Suprapubic skin (tissue), 4 donors: ENCODE results near the gene SPRN. TPM values are rescaled to one million over a fixed set of nuclear protein-coding genes. Genes with fewer than 3 reads are reported as not detected.

Source experiments
- DNase-seq, 2 donors: peaks; one replicate each; pipeline ENCODE4 v3.0.0-alpha.2; 2019; ENCODE audit warnings: low spot score in 2 of 2
- H3K27ac ChIP-seq: fragments of 200-600 bp; sonication (generic); one replicate; pipeline ENCODE4 v1.5.1; 2019
- H3K27me3 ChIP-seq: fragments of 200-600 bp; sonication (generic); one replicate; pipeline ENCODE4 v1.5.1; 2019
- H3K36me3 ChIP-seq: fragments of 200-600 bp; sonication (generic); one replicate; pipeline ENCODE4 v1.5.1; 2019
- H3K4me1 ChIP-seq: fragments of 200-600 bp; sonication (generic); one replicate; pipeline ENCODE4 v1.5.1; 2019
- H3K4me3 ChIP-seq: fragments of 200-600 bp; sonication (generic); one replicate; pipeline ENCODE4 v1.5.1; 2019; ENCODE audit warnings: mild to moderate bottlenecking
- H3K9me3 ChIP-seq: fragments of 200-600 bp; sonication (generic); one replicate; pipeline ENCODE4 v1.5.1; 2019
- EP300 ChIP-seq: sonication (generic); formaldehyde crosslinking; IDR thresholded peaks from one replicate; pipeline ENCODE4 v1.6.1; 2017; ENCODE audit warnings: antibody characterized with exemption
- POLR2A ChIP-seq, 2 donors: fragments of 450-650 bp; IDR thresholded peaks; one replicate each; pipeline ENCODE4 v1.6.1; 2017; ENCODE audit warnings: antibody characterized with exemption in 2 of 2, mild to moderate bottlenecking in 2 of 2, moderate library complexity in 2 of 2
- POLR2AphosphoS5 ChIP-seq, 3 donors: sonication (generic); formaldehyde crosslinking; IDR thresholded peaks; one replicate each; pipeline ENCODE4 v1.6.1; 2017; ENCODE audit warnings: antibody characterized with exemption in 3 of 3
- WGBS: methylation state at CpG from one replicate; pipeline ENCODE4 v1.1.5; 2018; 5-methylcytosine and 5-hydroxymethylcytosine counted together
- total RNA-seq, 4 donors: library from RNA; depleted of rRNA; stranded (reverse); fragments of >200 nt; gene quantifications; one replicate each; pipeline ENCODE4 v1.1.0, GENCODE V29; 2016
- TF ChIP-seq, protein P1 (sequence below), 2 donors: fragments of 200-600 bp in 1 of 2; fragments of 450-650 bp in 1 of 2; sonication (generic) in 1 of 2; IDR thresholded peaks; one replicate each; pipeline ENCODE4 v1.5.1; 2016 to 2019; ENCODE audit warnings: antibody characterized with exemption in 2 of 2, mild to moderate bottlenecking in 1 of 2, moderate library complexity in 1 of 2

The SPRN gene
- total RNA-seq, 4 donors from 2014 or later: 0.23 to 0.56 TPM; not detected in 2

DNA sequence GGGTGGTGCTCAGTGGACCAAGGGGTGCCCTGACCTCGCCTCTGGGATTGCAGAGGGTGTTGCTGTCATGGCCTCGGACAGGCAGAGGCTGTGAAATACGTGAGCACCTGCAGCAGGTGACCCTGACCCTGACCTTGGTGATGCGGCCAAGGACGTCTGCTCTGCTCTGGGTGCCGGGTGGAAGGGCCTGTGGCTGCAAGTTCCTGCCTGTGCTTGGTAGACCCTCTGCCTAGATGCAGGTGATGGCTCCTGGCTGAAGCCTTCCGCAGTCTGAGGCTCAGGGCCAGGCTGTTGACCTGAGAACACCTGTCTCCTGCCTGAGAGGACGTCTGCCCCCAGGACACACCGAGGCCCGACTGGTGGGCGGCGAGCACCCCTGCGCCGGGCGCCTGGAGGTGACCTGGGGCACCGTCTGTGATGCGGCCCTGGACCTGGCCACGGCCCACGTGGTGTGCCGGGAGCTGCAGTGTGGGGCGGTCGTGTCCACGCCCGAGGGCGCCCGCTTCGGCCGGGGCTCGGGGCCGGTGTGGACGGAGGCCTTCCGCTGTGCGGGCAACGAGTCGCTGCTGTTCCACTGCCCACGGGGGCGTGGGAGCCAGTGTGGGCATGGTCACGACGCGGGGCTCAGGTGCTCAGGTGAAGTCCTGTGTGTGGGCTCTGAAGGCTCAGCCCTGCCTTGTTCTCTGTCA lies 33.7 kb upstream of the SPRN start:
- Histone ChIP-seq H3K9me3 (no peaks in the 10 kb centered on the region), H3K4me3 (no peak overlapping the region), H3K27me3 (no peaks in the 10 kb centered on the region), H3K27ac (no peak overlapping the region), H3K4me1 (no peaks in the 10 kb centered on the region), H3K36me3 (peaks cover 9% of the 10 kb centered on the region)
- TF ChIP-seq EP300 (no peak), POLR2AphosphoS5 (IDR thresholded peaks at IDR 0.05) (no peak), POLR2A (IDR thresholded peaks at IDR 0.05) (no peak)
- TF ChIP-seq, protein P1, sequence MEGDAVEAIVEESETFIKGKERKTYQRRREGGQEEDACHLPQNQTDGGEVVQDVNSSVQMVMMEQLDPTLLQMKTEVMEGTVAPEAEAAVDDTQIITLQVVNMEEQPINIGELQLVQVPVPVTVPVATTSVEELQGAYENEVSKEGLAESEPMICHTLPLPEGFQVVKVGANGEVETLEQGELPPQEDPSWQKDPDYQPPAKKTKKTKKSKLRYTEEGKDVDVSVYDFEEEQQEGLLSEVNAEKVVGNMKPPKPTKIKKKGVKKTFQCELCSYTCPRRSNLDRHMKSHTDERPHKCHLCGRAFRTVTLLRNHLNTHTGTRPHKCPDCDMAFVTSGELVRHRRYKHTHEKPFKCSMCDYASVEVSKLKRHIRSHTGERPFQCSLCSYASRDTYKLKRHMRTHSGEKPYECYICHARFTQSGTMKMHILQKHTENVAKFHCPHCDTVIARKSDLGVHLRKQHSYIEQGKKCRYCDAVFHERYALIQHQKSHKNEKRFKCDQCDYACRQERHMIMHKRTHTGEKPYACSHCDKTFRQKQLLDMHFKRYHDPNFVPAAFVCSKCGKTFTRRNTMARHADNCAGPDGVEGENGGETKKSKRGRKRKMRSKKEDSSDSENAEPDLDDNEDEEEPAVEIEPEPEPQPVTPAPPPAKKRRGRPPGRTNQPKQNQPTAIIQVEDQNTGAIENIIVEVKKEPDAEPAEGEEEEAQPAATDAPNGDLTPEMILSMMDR (IDR thresholded peaks at IDR 0.05): no peak
- 93% methylated on average over 3 of the region's 40 CpGs for WGBS
- peak in 1 of 2 donors; percentile 74 for DNase-seq

DNA sequence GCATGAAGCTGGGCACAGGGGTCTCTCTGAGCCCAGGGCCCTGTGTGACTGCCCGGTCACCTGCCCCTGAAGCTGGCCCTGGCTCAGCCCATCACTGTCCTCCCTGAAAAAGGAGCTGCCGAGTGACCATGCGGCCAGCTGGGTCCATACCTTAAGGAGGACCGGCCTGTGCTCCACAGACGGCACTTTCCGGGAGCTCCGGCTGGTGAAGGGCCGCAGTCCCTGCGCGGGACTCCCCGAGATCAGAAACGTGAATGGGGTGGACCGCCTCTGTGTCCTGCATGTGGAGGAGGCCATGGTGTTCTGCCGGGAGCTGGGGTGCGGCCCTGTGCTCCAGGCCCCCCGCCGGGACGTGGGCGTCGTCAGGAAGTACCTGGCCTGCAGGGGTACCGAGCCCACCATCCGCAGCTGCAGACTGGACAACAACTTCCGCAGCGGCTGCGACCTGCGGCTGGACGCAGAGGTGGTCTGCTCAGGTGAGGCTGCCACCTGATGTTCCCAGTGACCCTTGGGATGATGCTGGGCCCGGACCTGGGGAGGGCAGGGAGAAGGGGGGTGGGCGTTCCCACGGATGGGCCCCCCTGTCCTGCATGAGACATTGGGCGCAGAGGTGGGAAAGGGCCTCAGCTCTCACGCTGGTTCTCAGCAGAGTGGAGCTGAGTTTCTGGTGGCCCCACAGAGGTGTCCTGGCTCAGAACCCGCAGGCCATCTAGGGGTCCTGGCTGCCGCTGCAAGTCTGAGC lies 32.8 kb upstream of the SPRN start:
- DNase-seq: peak in 1 of 2 donors; percentile 73
- no peak overlapping the region for H3K4me3 ChIP-seq
- H3K36me3 ChIP-seq: peaks cover 9% of the 10 kb centered on the region
- 98% methylated on average over 8 of the region's 34 CpGs for WGBS
- H3K4me1 ChIP-seq: no peaks in the 10 kb centered on the region
- TF ChIP-seq, protein P1 (IDR thresholded peaks at IDR 0.05): no peak
- no peak for TF ChIP-seq POLR2AphosphoS5 (IDR thresholded peaks at IDR 0.05)
- TF ChIP-seq POLR2A (IDR thresholded peaks at IDR 0.05): no peak
- no peak for TF ChIP-seq EP300
- no peaks in the 10 kb centered on the region for H3K9me3 ChIP-seq
- no peaks in the 10 kb centered on the region for H3K27me3 ChIP-seq
- no peak overlapping the region for H3K27ac ChIP-seq

DNA sequence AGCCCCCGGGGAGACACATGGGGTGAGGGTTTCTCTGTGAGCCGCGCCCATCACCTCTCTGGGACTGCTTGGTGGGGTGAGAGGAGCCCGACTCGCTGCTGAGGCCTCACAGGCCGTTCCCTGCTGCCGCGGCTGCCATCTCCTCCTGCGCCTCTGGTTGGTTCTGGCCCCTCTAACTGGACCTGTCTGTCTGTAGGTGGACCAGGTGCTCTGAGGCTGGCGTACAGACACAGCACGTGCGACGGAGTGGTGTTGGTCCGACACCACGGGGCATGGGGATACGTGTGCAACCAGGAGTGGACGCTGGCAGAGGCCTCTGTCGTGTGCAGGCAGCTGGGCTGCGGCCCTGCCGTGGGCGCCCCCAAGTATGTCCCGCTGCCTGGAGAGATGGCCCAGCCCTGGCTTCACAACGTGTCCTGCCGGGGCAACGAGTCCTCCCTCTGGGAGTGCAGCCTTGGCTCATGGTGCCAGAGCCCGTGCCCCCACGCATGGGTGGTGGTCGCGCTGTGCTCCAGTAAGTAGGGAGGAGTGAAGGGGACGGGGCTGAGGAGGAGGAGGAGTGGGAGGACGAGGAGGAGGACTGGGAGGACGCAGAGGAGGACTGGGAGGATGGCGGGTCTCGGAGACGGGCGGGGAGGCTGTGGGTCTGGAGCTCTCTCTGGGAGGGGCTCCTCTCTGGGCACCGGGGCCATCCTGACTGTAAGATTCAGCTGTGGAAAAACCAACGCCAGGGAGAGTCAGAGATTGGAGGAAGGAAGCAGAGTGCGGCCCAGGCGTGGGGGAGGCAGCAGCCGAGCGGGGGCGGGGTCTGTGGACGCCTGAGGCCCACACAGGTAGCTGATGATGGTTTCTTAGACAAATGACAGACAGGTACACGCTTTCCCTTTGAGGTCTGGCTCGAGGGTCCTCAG lies 31.9 kb upstream of the SPRN start:
- Histone ChIP-seq H3K4me1 (no peaks in the 10 kb centered on the region), H3K27ac (no peak overlapping the region), H3K36me3 (peaks cover 9% of the 10 kb centered on the region), H3K4me3 (no peak overlapping the region), H3K27me3 (no peaks in the 10 kb centered on the region), H3K9me3 (no peaks in the 10 kb centered on the region)
- TF ChIP-seq, protein P1 (IDR thresholded peaks at IDR 0.05): no peak
- TF ChIP-seq EP300 (no peak), POLR2AphosphoS5 (IDR thresholded peaks at IDR 0.05) (no peak), POLR2A (IDR thresholded peaks at IDR 0.05) (no peak)
- DNase-seq: peak in 1 of 2 donors; percentile 68
- 80% methylated on average over 28 of the region's 46 CpGs for WGBS

DNA sequence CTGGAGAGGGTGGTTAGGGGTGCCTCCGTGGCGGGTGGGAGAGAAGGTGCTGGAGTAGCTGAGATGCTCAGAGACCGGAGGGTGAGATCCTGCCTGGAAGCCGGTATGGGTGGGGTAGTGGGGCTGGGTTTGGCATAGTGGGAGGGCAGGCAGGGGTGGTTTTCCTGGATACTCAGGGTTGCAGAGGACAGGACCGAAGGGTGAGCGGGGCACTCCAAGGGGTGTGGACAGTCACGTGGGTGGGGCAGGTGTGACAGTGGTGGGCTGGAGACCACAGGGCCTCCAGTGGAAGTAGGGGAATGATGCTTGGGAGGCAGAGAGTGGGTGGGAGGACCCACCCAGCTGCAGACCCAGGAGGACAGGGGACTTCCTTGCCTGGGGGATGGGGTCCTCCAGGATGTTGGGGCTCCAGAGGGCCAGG lies 31.2 kb upstream of the SPRN start:
- H3K4me3 ChIP-seq: no peak overlapping the region
- H3K4me1 ChIP-seq: no peaks in the 10 kb centered on the region
- TF ChIP-seq POLR2AphosphoS5 (IDR thresholded peaks at IDR 0.05) (no peak), EP300 (no peak), POLR2A (IDR thresholded peaks at IDR 0.05) (no peak)
- TF ChIP-seq, protein P1 (IDR thresholded peaks at IDR 0.05): no peak
- H3K27me3 ChIP-seq: no peaks in the 10 kb centered on the region
- no peaks in the 10 kb centered on the region for H3K9me3 ChIP-seq
- no peak overlapping the region for H3K27ac ChIP-seq
- peaks cover 9% of the 10 kb centered on the region for H3K36me3 ChIP-seq
- WGBS: 92% methylated on average over 7 of the region's 7 CpGs
- DNase-seq: peak in 1 of 2 donors; percentile 58
